GM23338 (cell line): Measurements from ENCODE around the gene GABRB3.

Experiments
- CREB1 ChIP-seq: fragments of 250-450 bp; sonication (Bioruptor Pico); IDR thresholded peaks from 2 replicates; pipeline ENCODE4 v1.5.0; 2020; ENCODE audit warnings: low read depth, mild to moderate bottlenecking, moderate library complexity
- CTCF ChIP-seq, 2 experiments: fragments of 200-600 bp in 1 of 2; sonication (generic) in 1 of 2; conservative IDR thresholded peaks; 2 replicates each; pipeline versions ENCODE4 v1.5.1 to v1.6.1; 2016 to 2017; ENCODE audit warnings: antibody characterized with exemption in 2 of 2, low read depth in 2 of 2, mild to moderate bottlenecking in 2 of 2, moderate library complexity in 1 of 2
- ETS1 ChIP-seq: IDR thresholded peaks from 2 replicates; pipeline ENCODE4 v1.6.1; 2016; ENCODE audit warnings: antibody characterized with exemption
- EZH2 ChIP-seq: fragments of 200-600 bp; sonication (generic); IDR thresholded peaks from one replicate; pipeline ENCODE4 v1.8.0; 2017; ENCODE audit warnings: antibody characterized with exemption, mild to moderate bottlenecking, low read depth; ENCODE audit not compliant: unreplicated experiment
- EZH2phosphoT487 ChIP-seq: fragments of 200-600 bp; sonication (generic); IDR thresholded peaks from one replicate; pipeline ENCODE4 v1.8.1; 2018; ENCODE audit warnings: antibody characterized with exemption; ENCODE audit not compliant: unreplicated experiment
- JUNB ChIP-seq: IDR thresholded peaks from one replicate; pipeline ENCODE4 v1.6.1; 2016; ENCODE audit warnings: antibody characterized with exemption; ENCODE audit not compliant: unreplicated experiment
- POLR2AphosphoS5 ChIP-seq: IDR thresholded peaks from 2 replicates; pipeline ENCODE4 v1.6.1; 2016; ENCODE audit warnings: antibody characterized with exemption, low read depth
- REST ChIP-seq: IDR thresholded peaks from one replicate; pipeline ENCODE4 v1.6.1; 2018; ENCODE audit warnings: antibody characterized with exemption; ENCODE audit not compliant: unreplicated experiment
- STAT1 ChIP-seq: IDR thresholded peaks from one replicate; pipeline ENCODE4 v1.6.1; 2016; ENCODE audit warnings: antibody characterized with exemption; ENCODE audit not compliant: unreplicated experiment
- ZNF331 ChIP-seq: fragments of 250-450 bp; sonication (Bioruptor Pico); IDR thresholded peaks from 2 replicates; pipeline ENCODE4 v1.5.0; 2020; ENCODE audit warnings: low read depth, mild to moderate bottlenecking, moderate library complexity
- ZNF462 ChIP-seq: fragments of 250-450 bp; sonication (Bioruptor Pico); IDR thresholded peaks from 2 replicates; pipeline ENCODE4 v1.5.0; 2020; ENCODE audit warnings: mild to moderate bottlenecking, moderate library complexity

- TF ChIP-seq CTCF (conservative IDR thresholded peaks at IDR 0.05; ENCODE audit: low read depth in 2 of 2) (no peak), EZH2 (no peak), EZH2phosphoT487 (no peak), JUNB (no peak), REST (no peak), CREB1 (CRISPR knock-in tag) (no peak), POLR2AphosphoS5 (no peak), ZNF462 (no peak), ETS1 (no peak), STAT1 (no peak), ZNF331 (CRISPR knock-in tag) (no peak)
Observed at GRCh38 chr15:26639966-26640365, 132.9 kb downstream of the GABRB3 start.
